ENCODE data around the gene IGSF22.

Gene IGSF22

GRCh38 chr11:18713646-18714442, 12.1 kb downstream of the IGSF22 start:
- DNase-seq (ENCODE audit: low read depth), result no peak

DNA sequence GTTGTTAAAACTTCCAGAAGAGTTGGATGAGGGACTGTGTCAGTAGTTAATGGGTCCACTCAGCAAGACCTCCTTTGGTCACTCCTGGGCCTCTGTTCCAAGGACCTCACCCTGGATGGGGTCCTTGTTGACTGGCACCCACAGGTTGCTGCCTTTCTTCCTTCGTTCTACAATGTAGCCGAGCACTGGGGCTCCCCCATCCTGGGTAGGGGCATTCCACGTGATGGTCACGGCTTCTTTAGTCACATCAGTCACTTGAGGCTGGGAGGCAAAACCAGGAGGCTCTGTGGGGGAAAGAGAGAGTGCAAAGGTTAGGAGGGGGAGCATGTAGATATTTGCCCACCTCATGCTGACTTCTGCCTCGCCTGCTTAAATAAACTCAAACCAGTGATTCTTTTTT, 15.4 kb downstream of the IGSF22 start:
- no peak for DNase-seq (ENCODE audit: low read depth)

GRCh38 chr11:18709414-18709813, 16.6 kb downstream of the IGSF22 start:
- no peak for DNase-seq (ENCODE audit: low read depth)

DNA sequence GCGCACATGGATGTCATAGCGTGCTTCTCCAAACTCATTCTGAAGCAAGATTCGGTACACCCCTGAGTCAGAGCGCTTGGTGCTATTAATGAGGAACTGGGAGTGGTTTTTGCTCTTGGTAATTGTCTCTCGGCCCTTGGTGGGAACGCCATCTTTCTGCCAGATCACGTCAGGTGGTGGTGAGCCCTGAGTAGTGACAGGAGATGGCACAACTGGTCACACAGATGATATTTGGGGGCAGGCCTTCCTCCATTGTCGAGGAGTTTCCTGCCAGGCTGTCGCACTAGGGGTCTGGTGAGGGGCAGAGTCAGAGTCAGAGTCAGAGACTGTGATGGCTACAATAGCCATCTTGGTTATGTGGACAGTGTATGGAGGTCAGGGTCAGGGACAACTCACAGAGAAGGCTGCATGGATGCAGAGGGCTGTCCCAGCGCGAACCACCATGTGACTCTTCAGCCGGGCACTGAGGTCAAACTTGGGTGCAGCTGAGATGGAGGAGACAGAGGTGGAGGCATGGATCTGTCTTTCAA, 18.1 kb downstream of the IGSF22 start:
- DNase-seq (ENCODE audit: low read depth), result no peak

DNA sequence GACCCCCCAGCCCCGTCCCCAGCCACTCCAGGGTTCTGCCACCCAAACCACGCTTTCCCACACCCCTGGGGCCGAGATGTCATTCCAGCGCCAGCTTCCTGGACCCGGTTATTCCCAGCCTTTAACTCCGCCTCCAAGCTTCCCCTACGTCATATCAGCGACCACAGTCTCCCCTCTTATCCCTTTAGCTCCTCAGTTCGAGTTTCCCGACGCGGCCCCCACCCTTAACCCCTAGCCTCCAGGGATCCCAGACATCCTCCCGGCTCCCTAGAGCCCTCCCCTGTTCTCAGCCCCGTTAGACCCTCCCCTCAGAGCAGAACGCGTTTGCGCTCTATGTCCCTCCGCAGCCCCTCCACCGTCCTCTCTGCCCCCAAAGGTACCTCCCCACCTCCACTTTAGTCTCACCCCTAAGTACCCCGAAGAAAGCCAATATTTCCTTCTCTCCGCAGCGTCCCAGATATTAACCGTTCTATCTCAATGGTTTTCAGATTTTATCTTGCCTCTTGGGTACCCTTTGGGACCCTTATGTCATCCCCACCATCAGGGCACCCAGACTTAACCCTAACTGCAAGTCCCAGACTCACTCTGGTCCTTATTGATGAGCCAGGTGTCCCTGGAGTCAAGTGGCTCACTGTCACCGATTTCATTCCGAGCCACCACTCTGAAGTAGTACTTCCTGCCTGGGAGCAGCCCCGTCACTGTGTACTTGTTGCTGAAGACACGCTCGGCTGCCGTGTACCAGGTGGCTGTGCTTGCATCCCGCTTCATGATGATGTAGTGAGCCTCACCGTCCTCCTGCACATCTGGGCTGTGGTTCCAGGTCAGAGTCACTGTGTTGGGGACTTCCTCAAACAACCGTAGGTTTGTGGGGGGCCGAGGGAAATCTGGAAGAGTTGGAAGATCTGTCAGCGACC, 19.4 kb downstream of the IGSF22 start:
- no peak for DNase-seq (ENCODE audit: low read depth)

DNA sequence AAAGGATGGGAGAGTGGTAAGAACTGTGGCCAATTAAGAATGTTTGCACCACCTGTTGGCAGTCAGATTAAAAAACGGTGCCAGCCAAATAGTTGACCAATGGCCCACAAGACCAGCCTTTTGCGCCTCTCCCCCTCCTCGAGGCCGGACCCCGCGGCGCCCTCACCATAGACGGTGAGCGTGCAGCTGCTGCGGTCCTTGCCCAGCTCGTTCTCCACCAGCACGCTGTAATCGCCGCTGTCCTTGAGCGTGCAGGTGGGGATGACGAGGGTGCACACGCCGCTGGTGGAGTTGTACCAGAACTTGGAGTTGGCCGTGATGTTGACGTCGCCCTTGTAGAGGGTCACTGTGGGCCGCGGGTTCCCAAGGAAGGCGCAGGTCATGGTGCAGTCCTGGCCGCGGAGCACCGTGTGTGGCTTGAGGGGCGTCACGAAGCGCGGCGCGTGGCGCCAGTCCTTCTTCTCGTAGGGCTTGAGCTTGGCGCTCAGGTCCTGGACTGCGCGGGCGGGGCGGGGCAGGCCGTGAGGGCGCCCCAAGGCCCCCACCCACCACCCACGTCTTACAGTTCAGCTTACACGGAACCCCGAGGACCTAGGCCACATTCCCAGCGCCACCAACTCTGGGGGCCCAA, 20.2 kb downstream of the IGSF22 start:
- DNase-seq (ENCODE audit: low read depth), result no peak

DNA sequence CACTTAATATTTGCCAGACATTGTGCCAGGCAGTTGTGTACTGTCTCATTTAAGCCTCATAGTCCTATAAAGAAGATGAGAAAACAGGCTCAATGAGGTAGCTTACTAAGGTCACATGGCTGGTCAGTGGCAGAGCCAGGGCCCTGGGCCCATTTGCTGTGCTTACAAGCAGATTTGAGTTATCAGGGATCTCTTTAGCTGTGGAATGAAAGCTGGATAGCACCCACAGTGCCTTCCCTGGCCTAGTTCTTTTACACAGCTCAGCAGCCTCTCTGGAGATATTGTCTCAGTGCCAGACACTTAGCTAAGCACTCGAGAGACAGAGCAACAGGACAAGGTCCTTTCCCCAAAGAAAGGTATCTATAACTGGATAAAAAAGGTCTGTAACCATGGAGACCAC, 21.3 kb downstream of the IGSF22 start:
- DNase-seq (ENCODE audit: low read depth), result no peak

- DNase-seq (ENCODE audit: low read depth), result no peak
Observed at GRCh38 chr11:18704045-18704645, 21.8 kb downstream of the IGSF22 start.

GRCh38 chr11:18703001-18703763, 22.8 kb downstream of the IGSF22 start:
- no peak for DNase-seq (ENCODE audit: low read depth)

- no peak for DNase-seq (ENCODE audit: low read depth)
Observed at GRCh38 chr11:18701614-18702216, 24.3 kb downstream of the IGSF22 start.

- DNase-seq (ENCODE audit: low read depth), result no peak
Observed at GRCh38 chr11:18700872-18701271, 25.1 kb downstream of the IGSF22 start.

DNA sequence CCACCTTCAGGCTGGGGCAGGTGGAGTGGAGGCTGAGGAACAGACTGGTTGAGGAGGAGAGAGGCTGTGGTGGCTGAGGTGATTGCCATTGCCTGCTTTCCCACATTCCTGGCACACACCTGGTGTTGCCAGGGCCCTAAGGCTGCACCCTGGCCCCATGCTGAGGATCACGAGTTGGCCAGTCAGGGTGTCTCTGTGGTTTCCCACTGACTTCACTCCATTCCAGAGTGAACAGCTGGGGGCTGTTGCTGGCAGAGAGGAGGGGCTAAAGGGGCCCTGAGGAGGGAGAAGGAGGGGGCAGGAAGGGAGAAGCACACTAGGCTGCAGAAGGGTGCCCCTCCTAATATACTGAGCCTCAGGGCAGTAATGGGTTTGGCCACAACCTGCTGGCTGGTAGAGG, 25.6 kb downstream of the IGSF22 start:
- DNase-seq (ENCODE audit: low read depth), result no peak

DNA sequence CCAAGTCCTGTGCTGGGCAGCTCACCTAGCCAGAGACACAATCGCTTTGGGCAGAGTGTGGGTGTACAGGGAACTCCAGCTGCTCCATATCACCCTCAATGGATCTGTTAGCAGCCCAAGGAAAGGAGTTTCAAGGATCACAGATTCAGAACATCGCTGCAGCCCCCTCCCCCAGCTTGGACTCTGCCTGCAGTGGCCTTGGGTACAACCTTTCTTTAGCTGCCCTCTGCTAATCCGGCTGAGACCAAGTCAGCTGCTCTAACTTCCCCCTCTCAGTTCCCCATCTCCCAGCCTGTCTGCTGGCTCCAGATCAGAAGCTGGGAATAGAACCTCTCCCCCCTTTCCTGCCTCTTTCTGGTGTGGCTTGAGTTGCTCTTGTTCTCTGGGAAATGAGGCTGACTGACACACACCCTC, 26.1 kb downstream of the IGSF22 start:
- DNase-seq (ENCODE audit: low read depth), result no peak

DNA sequence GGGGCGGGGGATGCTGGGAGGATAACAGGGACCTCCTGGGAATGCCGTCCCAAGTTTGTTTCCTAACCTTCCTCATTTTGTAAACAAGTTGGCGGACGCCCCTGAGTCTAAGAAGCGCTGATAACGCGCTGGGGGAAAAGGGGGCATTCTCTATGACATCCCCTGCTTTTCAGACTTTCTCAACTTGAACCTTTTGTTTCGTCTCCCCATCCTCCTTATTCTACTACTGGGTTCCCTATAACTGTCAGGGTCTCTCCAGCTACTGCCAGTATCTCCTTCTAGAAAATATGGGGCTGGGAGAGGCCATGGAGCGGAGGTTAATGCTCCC, 26.8 kb downstream of the IGSF22 start:
- no peak for DNase-seq (ENCODE audit: low read depth)

DNA sequence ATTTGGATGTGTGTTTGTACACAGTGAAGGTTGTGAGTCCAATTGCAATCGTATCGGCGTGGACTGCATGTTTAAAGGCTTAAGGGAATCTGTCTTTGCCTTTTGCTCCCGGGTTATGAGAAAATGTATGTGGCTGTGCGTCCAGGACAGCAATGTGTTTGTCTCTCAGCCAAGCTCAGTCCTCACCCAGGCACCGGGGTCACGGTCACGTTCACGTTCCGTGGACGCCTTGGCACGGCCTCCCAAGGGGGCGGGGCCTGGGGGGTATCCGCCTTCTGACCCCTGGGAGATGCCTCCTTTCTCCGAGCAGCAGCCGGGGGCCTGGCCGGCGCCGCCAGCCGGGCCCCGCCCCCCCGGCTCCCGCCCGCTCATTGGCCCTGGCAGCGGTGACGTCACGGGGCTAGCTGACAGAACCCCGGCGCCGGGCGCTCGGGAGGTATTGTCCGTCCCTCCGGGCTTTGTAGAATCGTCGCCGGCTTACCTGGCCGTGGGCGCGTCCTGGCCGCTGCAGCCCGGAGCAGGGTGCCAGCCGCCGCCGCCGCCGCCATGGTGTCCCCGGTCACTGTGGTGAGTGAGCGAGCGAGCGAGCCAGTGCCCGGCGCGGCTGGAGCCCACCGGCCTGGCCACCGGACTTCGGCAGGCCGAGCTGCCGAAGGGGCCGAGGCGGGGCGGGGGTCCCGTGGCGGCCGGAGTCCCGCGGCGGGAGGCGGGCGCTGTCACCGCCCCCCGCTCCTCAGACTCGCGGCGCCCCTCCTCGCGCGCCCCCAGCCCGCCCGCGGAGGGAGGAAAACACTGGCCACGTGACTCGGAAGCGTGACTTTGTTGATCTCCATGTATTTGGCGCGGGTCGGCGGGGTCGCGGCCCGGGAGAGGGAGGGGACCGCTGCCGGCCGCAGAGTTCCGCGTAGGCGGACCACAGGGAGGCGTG, 27.4 kb downstream of the IGSF22 start, which contains the start of gene TMEM86A:
Gene TMEM86A, plus strand, starts transcription at position 439 of the 928 bp plus-strand sequence. Its CDS starts 108 bp downstream, at position 547.
- DNase-seq (ENCODE audit: low read depth), result no peak

DNA sequence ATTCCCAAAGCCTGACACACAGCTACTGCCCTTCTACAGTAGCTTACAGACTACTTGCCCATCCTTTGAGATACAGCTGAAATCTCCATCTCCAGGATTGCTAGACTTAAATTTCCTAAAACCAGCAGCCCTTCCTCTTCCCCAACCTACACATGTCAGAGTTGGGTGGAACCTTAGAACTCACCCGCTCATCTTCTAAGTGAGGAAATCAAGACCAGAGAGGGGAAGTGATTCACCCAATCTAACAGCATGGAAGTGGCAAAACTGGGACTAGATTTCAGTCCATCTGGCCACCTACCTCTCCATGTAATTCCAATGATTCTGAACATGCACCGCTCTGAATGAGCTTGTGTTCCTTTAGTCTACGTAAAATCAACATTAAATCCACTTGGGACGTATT, 28.4 kb downstream of the IGSF22 start:
- DNase-seq (ENCODE audit: low read depth), result no peak

DNA sequence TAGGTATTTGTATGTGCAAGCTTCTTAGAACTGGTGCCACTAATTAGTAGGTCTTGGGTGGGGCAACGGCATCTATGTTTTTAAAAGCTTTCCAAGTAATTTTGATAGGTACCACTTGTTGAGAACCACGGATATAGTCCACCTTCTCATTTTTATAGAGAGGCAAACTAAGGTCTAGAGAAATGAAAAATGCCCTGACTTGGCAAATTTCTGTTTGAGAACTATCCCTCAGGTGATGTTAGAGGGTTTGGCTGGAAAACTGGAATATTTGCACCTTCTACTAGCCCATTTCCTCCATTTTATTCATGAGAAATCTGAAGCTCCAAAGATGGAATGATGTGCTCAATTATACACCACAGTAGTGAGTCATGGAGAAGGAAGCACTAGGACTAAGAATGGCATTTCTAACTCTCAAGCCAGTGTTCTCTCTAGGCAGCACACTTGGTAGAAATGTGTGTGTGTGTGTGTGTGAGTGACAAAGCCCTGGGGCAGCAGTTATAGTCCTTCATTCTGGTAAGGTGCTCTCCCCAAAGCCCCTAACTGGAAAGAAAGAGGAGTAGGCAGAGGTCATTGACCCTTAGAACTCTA, 29.3 kb downstream of the IGSF22 start:
- DNase-seq (ENCODE audit: low read depth), result no peak

GRCh38 chr11:18692941-18693760, 32.8 kb downstream of the IGSF22 start:
- no peak for DNase-seq (ENCODE audit: low read depth)
